ENCODE data around the gene MPDU1.
A peak's percentile ranks its signal among the peaks of the same experiment; 100 is the strongest.

MPDU1 gene

GRCh38 chr17:7558544-7559319 is 24.9 kb upstream of the MPDU1 start, which contains the start of gene TNFSF13:
TSS of gene TNFSF13 (plus strand) at chr17:7558750. CDS start at chr17:7559040, 290 bp downstream.
- no peak for DNase-seq
- Histone ChIP-seq H3K36me3 (ENCODE audit: insufficient read depth, low read length) (peaks cover 12% of the 10 kb centered on the region), H3K27ac (ENCODE audit: low read length) (no peak within 1 kb of the TSS), H3K27me3 (ENCODE audit: insufficient read depth, low read length, poor library complexity) (no peaks in the 10 kb centered on the region), H3K4me3 (ENCODE audit: low read depth in 1 of 2, low read length in 2 of 2) (no peak within 1 kb of the TSS), H3K4me1 (ENCODE audit: insufficient read depth, low read length) (peaks cover 37% of the 10 kb centered on the region), H3K9me3 (ENCODE audit: insufficient read depth, low read length, severe bottlenecking) (no peaks in the 10 kb centered on the region), H2AFZ (ENCODE audit: low read depth, low read length) (no peak within 1 kb of the TSS), H3K9ac (ENCODE audit: low read depth, low read length) (no peak within 1 kb of the TSS), H4K20me1 (ENCODE audit: insufficient read depth, low read length) (peaks cover 3% of the 10 kb centered on the region; the same call in 1 of the 2 replicates), H3K4me2 (ENCODE audit: insufficient read depth, low read length) (no peak within 1 kb of the TSS), H3K79me2 (ENCODE audit: insufficient read depth, low read length) (peaks cover 30% of the 10 kb centered on the region)
- TF ChIP-seq CTCF (IDR thresholded peaks at IDR 0.05; ENCODE audit: borderline replicate concordance, extremely low read depth, low read length, poor library complexity, severe bottlenecking) (no peak), EZH2 (IDR thresholded peaks at IDR 0.05; ENCODE audit: borderline replicate concordance, low read depth, low read length, severe bottlenecking) (no peak)
- no peak for ATAC-seq (ENCODE audit: insufficient read depth, low read depth)

GRCh38 chr17:7559320-7560171 is 24.1 kb upstream of the MPDU1 start:
- Histone ChIP-seq H3K27ac (ENCODE audit: low read length) (no peak overlapping the region), H4K20me1 (ENCODE audit: insufficient read depth, low read length) (peaks cover 6% of the 10 kb centered on the region; the same call in 1 of the 2 replicates), H3K9me3 (ENCODE audit: insufficient read depth, low read length, severe bottlenecking) (no peaks in the 10 kb centered on the region), H3K4me1 (ENCODE audit: insufficient read depth, low read length) (peaks cover 41% of the 10 kb centered on the region), H3K27me3 (ENCODE audit: insufficient read depth, low read length, poor library complexity) (no peaks in the 10 kb centered on the region), H3K4me2 (ENCODE audit: insufficient read depth, low read length) (no peak overlapping the region; the same call in 1 of the 2 replicates), H3K4me3 (ENCODE audit: low read depth in 1 of 2, low read length in 2 of 2) (no peak overlapping the region), H3K36me3 (ENCODE audit: insufficient read depth, low read length) (peaks cover 20% of the 10 kb centered on the region), H3K79me2 (ENCODE audit: insufficient read depth, low read length) (peaks cover 38% of the 10 kb centered on the region), H3K9ac (ENCODE audit: low read depth, low read length) (no peak overlapping the region; the same call in 1 of the 2 replicates), H2AFZ (ENCODE audit: low read depth, low read length) (no peak overlapping the region)
- DNase-seq (no peak), ATAC-seq (ENCODE audit: insufficient read depth, low read depth) (no peak)
- no peak for TF ChIP-seq EZH2 (IDR thresholded peaks at IDR 0.05; ENCODE audit: borderline replicate concordance, low read depth, low read length, severe bottlenecking)
- no peak for TF ChIP-seq CTCF (IDR thresholded peaks at IDR 0.05; ENCODE audit: borderline replicate concordance, extremely low read depth, low read length, poor library complexity, severe bottlenecking)

GRCh38 chr17:7560172-7561027 is 23.3 kb upstream of the MPDU1 start:
- no peak for ATAC-seq (ENCODE audit: insufficient read depth, low read depth)
- Histone ChIP-seq H3K9ac (ENCODE audit: low read depth, low read length) (peak overlapping the region; percentile 91), H2AFZ (ENCODE audit: low read depth, low read length) (peak overlapping the region; percentile 88), H3K4me2 (ENCODE audit: insufficient read depth, low read length) (peak overlapping the region; percentile 90), H3K9me3 (ENCODE audit: insufficient read depth, low read length, severe bottlenecking) (no peaks in the 10 kb centered on the region), H3K79me2 (ENCODE audit: insufficient read depth, low read length) (peaks cover 47% of the 10 kb centered on the region), H3K27ac (ENCODE audit: low read length) (peak overlapping the region; percentile 86), H4K20me1 (ENCODE audit: insufficient read depth, low read length) (peaks cover 13% of the 10 kb centered on the region; the same call in 1 of the 2 replicates), H3K4me1 (ENCODE audit: insufficient read depth, low read length) (peaks cover 49% of the 10 kb centered on the region), H3K36me3 (ENCODE audit: insufficient read depth, low read length) (peaks cover 28% of the 10 kb centered on the region), H3K4me3 (ENCODE audit: low read depth in 1 of 2, low read length in 2 of 2) (peak overlapping the region; percentile 44 to 79; a peak in 3 of 4 replicates), H3K27me3 (ENCODE audit: insufficient read depth, low read length, poor library complexity) (no peaks in the 10 kb centered on the region)
- no peak for DNase-seq
- no peak for TF ChIP-seq EZH2 (IDR thresholded peaks at IDR 0.05; ENCODE audit: borderline replicate concordance, low read depth, low read length, severe bottlenecking)
- no peak for TF ChIP-seq CTCF (IDR thresholded peaks at IDR 0.05; ENCODE audit: borderline replicate concordance, extremely low read depth, low read length, poor library complexity, severe bottlenecking)

Data from DND-41 (cell line).